ENCODE measurements around the gene PGS1. TPM values are rescaled to one million over a fixed set of nuclear protein-coding genes. Genes with fewer than 3 reads are reported as not detected.

The PGS1 gene
- total and polyA plus RNA-seq, 8 donors = 11.2 to 22.7 (median 14.8) TPM

DNA sequence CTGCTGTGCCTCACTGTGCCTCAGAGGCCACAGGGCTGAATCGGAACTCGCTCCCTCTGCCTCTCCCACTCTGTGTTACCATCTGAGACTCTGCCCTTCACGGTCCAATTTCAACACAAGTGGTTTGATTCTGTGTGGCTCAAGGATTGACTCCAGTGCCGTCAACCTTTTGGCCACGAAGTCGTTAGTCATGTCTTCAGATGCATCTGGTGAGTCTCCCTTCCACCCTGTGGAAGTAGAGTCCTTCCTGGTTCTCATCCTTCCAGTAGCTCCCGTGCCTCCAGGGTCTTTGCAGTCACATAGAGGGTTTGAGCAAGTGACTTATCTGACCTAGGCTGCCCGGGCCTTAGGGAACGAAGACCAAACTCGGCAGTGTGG, 51.2 kb downstream of the PGS1 start:
- H3K27ac ChIP-seq = no peak overlapping the region
- WGBS, 2 donors = 82 to 88% methylated on average over 10 of the region's 10 CpGs
- intact Hi-C loops (cut with DNase I) = loop anchor here in 2 of 3 donors (10.0 kb wide), 2 partner anchors 135 to 315 kb away; no protein-coding TSS in a partner anchor

GRCh38 chr17:78430892-78431691, 52.6 kb downstream of the PGS1 start:
- intact Hi-C loops (cut with DNase I) = no loop called here
- 54 to 55% methylated on average over 20 of the region's 20 CpGs for WGBS, 2 donors
- DNase-seq (no peak), ATAC-seq (no peak), FAIRE-seq (no peak)
- H3K9me3 ChIP-seq = no peaks in the 10 kb centered on the region
- no peak overlapping the region for H3K4me3 ChIP-seq
- no peaks in the 10 kb centered on the region for H3K36me3 ChIP-seq
- no peaks in the 10 kb centered on the region for H3K27me3 ChIP-seq
- no peak for TF ChIP-seq CTCF (IDR thresholded peaks at IDR 0.05)
- no peaks in the 10 kb centered on the region for H3K4me1 ChIP-seq
- H3K27ac ChIP-seq = no peak overlapping the region

More for the DNA sequence above, 51.2 kb downstream of the PGS1 start:
- FAIRE-seq = no peak
- no peak for ATAC-seq
- Histone ChIP-seq H3K4me3 (no peak overlapping the region), H3K27me3 (no peaks in the 10 kb centered on the region), H3K4me1 (no peaks in the 10 kb centered on the region), H3K9me3 (no peaks in the 10 kb centered on the region), H3K36me3 (peaks cover 0 to 2% (median under 1%) of the 10 kb centered on the region in 3 donors)
- no peak for TF ChIP-seq CTCF (IDR thresholded peaks at IDR 0.05)
- DNase-seq = no peak

- 86 to 87% methylated on average over 11 of the region's 11 CpGs for WGBS, 2 donors
- no peak for DNase-seq
- intact Hi-C loops (cut with DNase I) = no loop called here
- Histone ChIP-seq H3K4me3 (no peak overlapping the region), H3K4me1 (no peaks in the 10 kb centered on the region), H3K27ac (no peak overlapping the region), H3K36me3 (no peaks in the 10 kb centered on the region), H3K9me3 (no peaks in the 10 kb centered on the region), H3K27me3 (no peaks in the 10 kb centered on the region)
- TF ChIP-seq CTCF (IDR thresholded peaks at IDR 0.05) = no peak
- no peak for FAIRE-seq
- no peak for ATAC-seq
Observed at GRCh38 chr17:78431692-78431958, 53.2 kb downstream of the PGS1 start.

GRCh38 chr17:78432226-78433012, 54.0 kb downstream of the PGS1 start:
- H3K4me1 ChIP-seq = no peaks in the 10 kb centered on the region
- 38 to 47% methylated on average over 19 to 21 of the region's 21 CpGs for WGBS, 2 donors
- FAIRE-seq = no peak
- no peaks in the 10 kb centered on the region for H3K36me3 ChIP-seq
- ATAC-seq = peak in 3 of 4 donors; percentile 8 to 50 (median 19)
- no peaks in the 10 kb centered on the region for H3K9me3 ChIP-seq
- no peaks in the 10 kb centered on the region for H3K27me3 ChIP-seq
- intact Hi-C loops (cut with DNase I) = no loop called here
- no peak overlapping the region for H3K4me3 ChIP-seq
- TF ChIP-seq CTCF (IDR thresholded peaks at IDR 0.05) = no peak
- H3K27ac ChIP-seq = no peak overlapping the region
- peak in 1 of 6 donors; percentile 58 for DNase-seq

Data from pancreas (tissue), 10 donors.